ENCODE measurements around the gene WDFY2.

DNA sequence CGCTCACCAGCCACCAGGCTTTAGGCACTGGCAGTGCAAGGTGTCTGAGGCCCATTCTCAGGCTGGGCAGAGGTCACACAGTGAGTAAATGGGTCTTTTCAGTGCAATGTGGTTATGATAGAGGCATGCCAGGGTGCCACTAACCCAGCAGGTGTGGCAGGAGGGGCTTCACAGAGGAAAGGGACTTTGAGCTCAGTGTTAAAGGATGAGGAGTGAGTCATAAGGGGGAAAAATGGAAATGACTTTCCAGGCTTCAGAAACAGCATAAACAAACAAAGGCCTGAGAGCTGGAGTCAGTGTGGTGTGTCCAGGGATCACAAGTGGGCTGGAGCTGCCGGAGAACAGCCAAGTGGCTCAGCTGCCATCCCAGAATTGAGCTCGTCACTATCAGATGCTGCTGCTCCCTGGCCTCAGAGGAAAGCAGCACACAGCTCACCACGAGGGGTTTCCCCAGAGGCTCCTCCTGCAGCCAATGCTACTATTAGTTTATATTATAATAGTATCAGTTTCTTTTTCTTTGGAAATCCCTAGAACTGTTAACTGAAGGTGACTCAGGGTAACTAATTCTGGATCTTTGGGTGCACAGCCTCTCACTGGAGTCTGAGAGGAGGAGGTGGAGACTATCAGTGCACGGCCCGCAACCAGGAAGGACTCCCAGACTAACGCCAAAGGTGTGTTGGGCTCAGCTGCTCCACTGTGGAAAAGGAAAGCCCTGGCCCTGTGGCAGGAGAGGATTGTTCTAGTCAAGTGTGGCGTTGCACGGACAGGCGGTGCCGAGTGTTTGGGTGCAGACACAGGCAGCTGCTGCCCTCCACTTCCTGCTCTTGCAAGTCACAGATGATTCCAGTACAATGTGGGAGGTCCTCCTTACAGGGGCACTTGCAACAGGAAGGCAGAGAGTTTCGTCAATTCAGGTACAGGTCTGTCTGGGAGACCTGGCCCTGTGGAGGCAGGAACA lies 180.2 kb downstream of the WDFY2 start:
- TF ChIP-seq SP1 (IDR thresholded peaks at IDR 0.05) (no peak), SUZ12 (IDR thresholded peaks at IDR 0.05) (no peak), HDGF (IDR thresholded peaks at IDR 0.05; ENCODE audit: borderline replicate concordance) (no peak), TARDBP (IDR thresholded peaks at IDR 0.05) (no peak), ARNT (IDR thresholded peaks at IDR 0.05) (no peak), NFRKB (IDR thresholded peaks at IDR 0.05) (no peak), FOXK2 (IDR thresholded peaks at IDR 0.05) (no peak), CTBP1 (IDR thresholded peaks at IDR 0.05; ENCODE audit: borderline replicate concordance) (no peak)
